ENCODE measurements around the gene DMKN. TPM values are rescaled to one million over a fixed set of nuclear protein-coding genes. Genes with fewer than 3 reads are reported as not detected.

The DMKN gene
- total RNA-seq, 2 donors from 2014 or later = 50.9 to 80.5 TPM

DNA sequence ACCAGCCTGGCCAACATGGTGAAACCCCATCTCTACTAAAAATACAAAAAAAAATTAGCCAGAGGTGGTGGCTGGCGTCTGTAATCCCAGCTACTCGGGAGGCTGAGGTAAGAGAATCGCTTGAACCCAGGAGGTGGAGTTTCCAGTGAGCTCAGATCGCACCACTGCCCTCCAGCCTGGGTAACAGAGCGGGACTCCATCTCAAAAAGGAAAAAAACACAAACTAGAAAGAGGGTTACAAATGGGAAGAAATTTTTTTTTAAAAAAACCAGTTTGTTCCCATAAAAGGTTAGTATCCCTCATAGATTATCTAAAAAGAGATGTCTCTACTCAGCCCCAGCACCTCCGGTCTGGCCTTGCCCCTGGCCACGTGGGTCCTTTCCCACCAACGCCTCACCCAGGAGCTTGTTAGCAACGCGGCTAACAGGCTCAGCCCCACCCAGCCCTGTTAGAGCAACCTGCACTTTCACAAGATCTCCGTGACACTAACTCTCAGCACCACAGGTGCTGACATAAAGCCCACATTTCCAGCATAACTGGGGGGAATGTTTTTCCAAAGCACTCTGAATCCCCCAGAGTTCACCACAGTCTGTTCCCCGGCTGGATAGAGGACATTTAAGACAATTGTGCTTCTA is 4.3 kb downstream of the DMKN start:
- Histone ChIP-seq H3K4me3 (peak overlapping the region; percentile 28 to 41), H3K36me3 (no peaks in the 10 kb centered on the region), H3K27ac (peak overlapping the region; percentile 67 to 75), H3K4me1 (replicated peaks) (no peaks in the 10 kb centered on the region), H3K9me3 (no peaks in the 10 kb centered on the region), H3K27me3 (replicated peaks; ENCODE audit: insufficient read depth) (peaks cover under 1% of the 10 kb centered on the region)
- TF ChIP-seq POLR2AphosphoS5 (IDR thresholded peaks at IDR 0.05) = peak; percentile 25
- TF ChIP-seq POLR2A (IDR thresholded peaks at IDR 0.05) = peak; percentile 64
- TF ChIP-seq CTCF (IDR thresholded peaks at IDR 0.05) = no peak
- WGBS = 24% methylated on average over 12 of the region's 12 CpGs
- intact Hi-C loops (cut with DNase I) = no loop called here
- DNase-seq (ENCODE audit: low spot score) = peak; percentile 57

DNA sequence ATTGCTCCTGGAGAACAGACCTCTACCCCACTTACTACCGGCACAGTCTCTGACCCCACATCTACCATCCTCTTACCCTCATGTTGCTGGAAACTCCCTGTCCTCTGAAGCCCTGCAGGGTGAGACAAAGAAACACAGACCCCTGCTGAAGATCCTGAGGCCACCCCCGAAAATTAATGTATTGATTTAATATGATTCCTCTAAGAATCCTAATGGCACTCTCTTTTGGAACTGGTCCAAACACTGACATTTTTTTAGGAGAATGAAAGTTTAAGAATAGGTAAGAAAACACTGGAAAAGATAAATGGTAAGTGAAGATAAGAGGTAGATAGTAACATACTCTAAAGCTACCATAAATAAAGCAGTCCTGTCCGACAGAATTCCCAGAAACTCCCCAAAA is 5.3 kb downstream of the DMKN start:
- no peaks in the 10 kb centered on the region for H3K36me3 ChIP-seq
- DNase-seq (ENCODE audit: low spot score) = no peak
- no peak for TF ChIP-seq CTCF (IDR thresholded peaks at IDR 0.05)
- no peak for TF ChIP-seq POLR2A (IDR thresholded peaks at IDR 0.05)
- no peak for TF ChIP-seq POLR2AphosphoS5 (IDR thresholded peaks at IDR 0.05)
- H3K27me3 ChIP-seq (replicated peaks; ENCODE audit: insufficient read depth) = no peaks in the 10 kb centered on the region
- H3K9me3 ChIP-seq = no peaks in the 10 kb centered on the region
- no peaks in the 10 kb centered on the region for H3K4me1 ChIP-seq (replicated peaks)
- intact Hi-C loops (cut with DNase I) = no loop called here
- no peak overlapping the region for H3K4me3 ChIP-seq
- no peak overlapping the region for H3K27ac ChIP-seq
- 91% methylated on average over 3 of the region's 3 CpGs for WGBS

DNA sequence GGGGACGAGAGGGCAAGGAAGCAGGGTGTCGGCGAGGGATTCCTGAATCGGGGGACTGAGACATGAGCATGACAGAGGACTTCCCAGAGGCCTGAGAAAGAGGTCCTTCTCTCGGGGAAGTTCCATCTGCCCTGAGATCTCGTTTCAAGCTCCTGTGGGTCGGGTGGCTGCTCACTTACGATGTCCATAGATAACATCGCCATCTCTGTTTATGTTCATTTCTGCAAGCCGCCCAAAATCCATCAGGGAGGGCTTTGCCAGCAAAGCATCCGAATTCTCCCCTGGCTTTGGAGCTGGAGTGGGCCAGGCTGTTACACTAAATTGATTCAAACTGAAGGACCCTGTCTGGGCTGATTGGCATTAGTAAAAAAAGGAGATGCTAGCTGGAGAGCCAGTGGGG is 5.9 kb downstream of the DMKN start:
- 83% methylated on average over 11 of the region's 11 CpGs for WGBS
- TF ChIP-seq POLR2A (IDR thresholded peaks at IDR 0.05) = no peak
- TF ChIP-seq CTCF (IDR thresholded peaks at IDR 0.05) = no peak
- TF ChIP-seq POLR2AphosphoS5 (IDR thresholded peaks at IDR 0.05) = no peak

GRCh38 chr19:35506011-35506410 is 7.4 kb downstream of the DMKN start:
- Histone ChIP-seq H3K36me3 (no peaks in the 10 kb centered on the region), H3K27me3 (replicated peaks; ENCODE audit: insufficient read depth) (no peaks in the 10 kb centered on the region), H3K9me3 (no peaks in the 10 kb centered on the region), H3K4me3 (no peak overlapping the region), H3K27ac (no peak overlapping the region), H3K4me1 (replicated peaks) (no peaks in the 10 kb centered on the region)
- TF ChIP-seq POLR2A (IDR thresholded peaks at IDR 0.05) (no peak), POLR2AphosphoS5 (IDR thresholded peaks at IDR 0.05) (no peak), CTCF (IDR thresholded peaks at IDR 0.05) (no peak)
- DNase-seq (ENCODE audit: low spot score) = no peak
- intact Hi-C loops (cut with DNase I) = no loop called here
- WGBS = 92% methylated on average over 7 of the region's 7 CpGs

More for the DNA sequence above, 5.9 kb downstream of the DMKN start:
- Histone ChIP-seq H3K36me3 (no peaks in the 10 kb centered on the region), H3K27me3 (replicated peaks; ENCODE audit: insufficient read depth) (no peaks in the 10 kb centered on the region), H3K4me1 (replicated peaks) (no peaks in the 10 kb centered on the region), H3K27ac (no peak overlapping the region), H3K9me3 (no peaks in the 10 kb centered on the region), H3K4me3 (no peak overlapping the region)
- no peak for DNase-seq (ENCODE audit: low spot score)
- intact Hi-C loops (cut with DNase I) = no loop called here

DNA sequence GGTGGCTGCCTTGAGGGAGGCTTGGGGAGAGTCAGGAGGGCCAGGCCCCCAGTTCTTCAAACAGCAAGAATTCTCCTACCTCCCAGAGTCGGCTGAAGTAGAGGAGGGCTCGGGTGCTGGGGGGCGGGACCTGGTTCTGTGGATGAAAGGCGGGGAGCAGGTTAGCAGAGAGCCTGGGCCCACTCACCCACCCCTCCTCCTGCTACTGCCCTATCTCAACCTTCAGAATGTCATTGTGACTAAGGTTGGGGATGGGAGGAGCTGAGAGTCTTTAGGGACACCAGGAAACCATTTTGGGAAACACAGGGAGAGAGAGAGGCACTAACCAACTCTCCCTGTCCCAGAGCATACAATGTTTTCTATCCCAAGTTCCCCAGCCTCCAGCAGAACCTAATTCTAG is 10.7 kb downstream of the DMKN start:
- Histone ChIP-seq H3K27me3 (replicated peaks; ENCODE audit: insufficient read depth) (no peaks in the 10 kb centered on the region), H3K9me3 (no peaks in the 10 kb centered on the region), H3K4me3 (no peak overlapping the region), H3K4me1 (replicated peaks) (no peaks in the 10 kb centered on the region), H3K27ac (no peak overlapping the region), H3K36me3 (no peaks in the 10 kb centered on the region)
- DNase-seq (ENCODE audit: low spot score) = no peak
- TF ChIP-seq CTCF (IDR thresholded peaks at IDR 0.05) (no peak), POLR2A (IDR thresholded peaks at IDR 0.05) (no peak)
- intact Hi-C loops (cut with DNase I) = no loop called here
- WGBS = 88% methylated on average over 4 of the region's 4 CpGs
